SK-N-MC (cell line): ENCODE results near the gene KCNB1.

Experiments
- DNase-seq: peaks from one replicate; pipeline ENCODE4 v3.0.0-alpha.2; 2011; ENCODE audit warnings: low read depth, low spot score
- H3K27ac ChIP-seq: fragments of 200-600 bp; sonication (generic); 2 replicates; pipeline ENCODE4 v1.5.1; 2016; ENCODE audit warnings: mixed run types
- H3K36me3 ChIP-seq: fragments of 200-600 bp; sonication (generic); 2 replicates; pipeline ENCODE4 v1.6.1; 2017; ENCODE audit warnings: antibody characterized with exemption, low read length, mixed read lengths; ENCODE audit not compliant: insufficient read depth
- H3K4me3 ChIP-seq: fragments of 200-600 bp; sonication (generic); 2 replicates; pipeline ENCODE4 v1.5.1; 2016
- H3K9ac ChIP-seq: fragments of 200-600 bp; sonication (generic); 2 replicates; pipeline ENCODE4 v1.8.0; 2017; ENCODE audit warnings: mixed run types, mixed read lengths; ENCODE audit not compliant: insufficient read length
- H3K9me3 ChIP-seq: fragments of 200-600 bp; sonication (generic); 2 replicates; pipeline ENCODE4 v1.6.1; 2017; ENCODE audit warnings: low read depth, mild to moderate bottlenecking, antibody characterized with exemption, low read length, moderate library complexity, mixed read lengths
- EZH2 ChIP-seq: fragments of 200-600 bp; sonication (generic); IDR thresholded peaks from one replicate; pipeline ENCODE4 v1.6.1; 2017; ENCODE audit warnings: antibody characterized with exemption
- FOXP2 ChIP-seq: optimal IDR thresholded peaks from 2 replicates; pipeline ENCODE3; 2011; ENCODE audit warnings: mild to moderate bottlenecking, moderate library complexity; ENCODE audit not compliant: insufficient read depth; ENCODE audit errors: extremely low read length, control extremely low read depth
- POLR2AphosphoS5 ChIP-seq: IDR thresholded peaks from 2 replicates; pipeline ENCODE4 v1.6.1; 2012; ENCODE audit warnings: mild to moderate bottlenecking, low read depth, low read length, borderline replicate concordance

Gene KCNB1

DNA sequence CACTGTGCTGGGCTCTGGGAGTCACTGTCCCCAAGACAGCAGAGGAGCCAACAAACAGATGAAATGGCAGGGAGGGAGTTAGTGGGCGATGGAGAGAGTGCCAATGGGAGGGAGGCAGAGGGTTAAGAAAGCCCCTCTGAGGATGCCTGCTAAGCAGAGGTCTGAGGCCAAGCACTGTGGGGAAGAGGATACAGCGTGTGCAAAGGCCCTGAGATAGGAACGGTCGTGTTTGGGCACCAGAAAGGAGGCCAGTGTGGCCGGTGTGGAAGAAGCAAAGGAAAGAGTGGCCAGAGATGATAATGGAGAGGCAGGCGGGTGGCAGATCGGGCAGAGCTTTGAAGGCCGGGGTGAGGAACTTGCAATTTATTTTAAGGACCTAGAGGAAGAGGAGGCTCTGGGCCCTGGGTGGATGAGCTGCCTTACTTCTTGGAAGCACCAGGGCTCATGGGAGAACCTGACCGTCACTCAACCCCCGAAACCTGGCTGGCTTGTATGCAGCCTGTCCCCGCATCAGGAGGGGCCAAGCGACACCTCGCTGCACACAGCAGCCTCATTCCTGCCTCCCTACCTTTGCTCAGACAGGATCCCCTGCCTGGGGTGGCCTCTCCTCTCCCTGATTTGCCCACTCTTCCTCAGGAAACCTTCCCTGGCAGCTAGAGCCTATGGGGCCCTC, 73.0 kb downstream of the KCNB1 start:
- Histone ChIP-seq H3K9me3 (no peaks in the 10 kb centered on the region), H3K4me3 (no peak overlapping the region), H3K9ac (no peak overlapping the region), H3K36me3 (no peaks in the 10 kb centered on the region), H3K27ac (no peak overlapping the region)
- TF ChIP-seq EZH2: no peak
- no peak for TF ChIP-seq FOXP2
- TF ChIP-seq POLR2AphosphoS5: no peak
- DNase-seq: no peak

DNA sequence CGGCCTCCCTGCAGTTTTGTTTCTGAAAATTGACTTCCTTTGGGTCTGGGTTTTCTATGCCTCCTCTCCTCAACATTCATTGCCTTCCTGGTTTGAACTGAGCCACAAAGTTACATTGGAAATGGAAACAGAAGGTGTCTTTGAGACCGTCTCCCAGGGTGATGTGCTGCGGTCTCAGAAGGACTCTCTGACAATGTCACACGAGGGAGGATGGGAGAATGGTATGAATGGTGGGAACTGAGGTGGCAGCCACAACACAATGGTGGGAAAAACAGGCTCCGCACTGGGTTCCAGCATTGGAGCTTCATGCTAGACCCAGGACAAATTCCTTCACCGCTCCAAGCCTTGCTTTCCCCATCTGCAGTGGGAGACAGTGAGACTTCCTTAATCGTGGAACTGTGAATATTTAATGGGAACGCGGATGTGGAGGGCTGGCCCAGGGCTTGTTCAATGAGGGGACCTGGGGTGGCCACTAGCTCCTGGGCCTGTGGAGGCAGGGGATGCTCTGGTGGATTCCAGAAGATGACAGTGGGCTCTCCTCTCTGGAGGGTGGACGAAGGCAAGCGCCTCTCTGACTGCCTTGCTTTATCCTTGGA, 73.9 kb downstream of the KCNB1 start:
- Histone ChIP-seq H3K36me3 (no peaks in the 10 kb centered on the region), H3K9ac (no peak overlapping the region), H3K9me3 (no peaks in the 10 kb centered on the region), H3K27ac (no peak overlapping the region), H3K4me3 (no peak overlapping the region)
- no peak for DNase-seq
- TF ChIP-seq POLR2AphosphoS5 (no peak), EZH2 (no peak), FOXP2 (no peak)

DNA sequence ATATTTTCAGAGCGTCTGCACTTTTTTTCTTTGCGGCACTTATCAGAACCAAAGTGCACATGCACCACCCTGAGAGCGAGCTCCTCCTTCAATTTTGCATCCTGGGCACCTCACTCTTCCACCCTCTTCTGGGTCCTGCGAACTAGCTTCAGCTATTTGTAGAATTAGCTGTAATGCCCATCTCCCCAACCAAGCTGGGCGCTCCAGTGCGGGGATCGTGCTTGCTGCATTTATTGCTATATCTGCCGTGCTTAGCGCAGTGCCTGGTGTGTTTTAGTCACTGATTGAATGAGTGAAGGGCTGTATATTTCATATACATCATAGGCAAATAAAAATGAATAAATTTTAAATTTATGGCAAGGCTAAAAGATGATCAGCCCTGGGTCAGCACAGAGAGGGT, 75.8 kb downstream of the KCNB1 start:
- Histone ChIP-seq H3K9ac (no peak overlapping the region), H3K4me3 (no peak overlapping the region), H3K9me3 (no peaks in the 10 kb centered on the region), H3K36me3 (no peaks in the 10 kb centered on the region), H3K27ac (no peak overlapping the region)
- TF ChIP-seq EZH2 (no peak), POLR2AphosphoS5 (no peak), FOXP2 (no peak)
- no peak for DNase-seq

DNA sequence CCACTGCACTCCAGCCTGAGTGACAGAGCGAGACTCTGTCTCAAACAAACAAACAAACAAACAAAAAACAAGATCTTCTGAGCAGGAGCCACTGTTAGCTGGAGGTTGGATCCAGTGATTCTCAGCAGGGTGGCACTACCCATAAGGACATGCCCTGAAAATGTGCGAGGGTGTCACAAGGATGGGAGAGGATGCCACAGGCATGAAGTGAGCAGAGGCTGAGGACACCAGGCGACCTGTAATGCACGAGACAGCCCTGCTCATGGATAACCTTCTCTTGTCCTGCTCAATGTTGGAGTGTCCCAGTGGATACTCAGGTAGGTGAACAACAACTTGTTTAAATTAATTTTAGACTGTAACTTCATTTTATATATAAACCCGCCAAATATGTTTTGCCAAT, 76.8 kb downstream of the KCNB1 start:
- no peak overlapping the region for H3K27ac ChIP-seq
- H3K4me3 ChIP-seq: no peak overlapping the region
- no peaks in the 10 kb centered on the region for H3K36me3 ChIP-seq
- H3K9ac ChIP-seq: no peak overlapping the region
- no peak for DNase-seq
- no peaks in the 10 kb centered on the region for H3K9me3 ChIP-seq
- TF ChIP-seq EZH2 (no peak), POLR2AphosphoS5 (no peak), FOXP2 (no peak)

DNA sequence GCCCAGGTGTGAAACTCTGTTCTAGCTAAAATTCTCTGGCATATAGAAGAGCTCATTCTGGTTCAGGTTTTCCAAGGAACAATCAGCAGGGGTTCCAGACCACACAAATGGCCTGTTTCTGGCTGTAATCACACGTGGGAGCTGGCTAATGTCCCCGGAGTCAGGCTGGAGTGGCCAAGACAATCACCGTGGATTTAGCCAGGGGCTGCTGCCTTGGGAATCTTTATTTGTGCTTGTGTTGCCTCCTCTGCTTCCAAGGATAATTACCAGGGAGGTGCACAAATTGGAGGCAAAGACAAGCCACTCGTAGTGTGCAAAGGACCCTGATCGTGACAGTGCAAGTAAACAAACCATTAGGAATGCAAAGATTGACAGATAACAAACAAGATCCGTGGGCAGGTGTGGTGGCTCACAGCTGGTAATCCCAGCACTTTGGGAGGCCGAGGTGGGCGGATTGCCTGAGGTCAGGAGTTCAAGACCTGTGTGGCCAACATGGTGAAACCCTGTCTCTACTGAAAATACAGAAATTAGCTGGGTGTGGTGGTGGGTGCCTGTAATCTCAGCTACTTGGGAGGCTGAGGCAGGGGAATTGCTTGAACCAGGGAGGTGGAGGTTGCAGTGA, 77.3 kb downstream of the KCNB1 start:
- H3K4me3 ChIP-seq: no peak overlapping the region
- no peak for DNase-seq
- no peak overlapping the region for H3K27ac ChIP-seq
- H3K36me3 ChIP-seq: no peaks in the 10 kb centered on the region
- no peak overlapping the region for H3K9ac ChIP-seq
- H3K9me3 ChIP-seq: no peaks in the 10 kb centered on the region
- TF ChIP-seq POLR2AphosphoS5 (no peak), FOXP2 (no peak), EZH2 (no peak)

DNA sequence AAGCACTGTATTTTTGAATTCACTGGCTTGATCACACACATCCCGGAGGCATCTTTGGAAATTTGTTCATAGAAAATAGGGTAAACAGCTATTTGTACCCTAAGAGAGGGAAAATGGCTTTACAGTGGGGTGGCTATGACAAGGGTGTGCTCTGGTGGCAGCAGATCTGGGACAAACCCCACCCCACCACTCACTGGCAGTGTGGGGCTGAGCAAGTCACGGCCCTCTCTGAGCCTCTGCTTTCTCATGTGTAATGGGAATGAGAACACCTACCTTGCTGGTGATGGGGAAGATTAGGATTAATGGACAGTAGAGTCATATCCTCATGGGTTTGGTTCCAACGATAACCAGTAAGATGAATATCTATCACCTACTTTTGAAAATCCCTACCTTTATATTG, 78.0 kb downstream of the KCNB1 start:
- Histone ChIP-seq H3K36me3 (no peaks in the 10 kb centered on the region), H3K9ac (no peak overlapping the region), H3K4me3 (no peak overlapping the region), H3K27ac (no peak overlapping the region), H3K9me3 (no peaks in the 10 kb centered on the region)
- no peak for DNase-seq
- TF ChIP-seq POLR2AphosphoS5: no peak
- no peak for TF ChIP-seq EZH2
- TF ChIP-seq FOXP2: no peak

DNA sequence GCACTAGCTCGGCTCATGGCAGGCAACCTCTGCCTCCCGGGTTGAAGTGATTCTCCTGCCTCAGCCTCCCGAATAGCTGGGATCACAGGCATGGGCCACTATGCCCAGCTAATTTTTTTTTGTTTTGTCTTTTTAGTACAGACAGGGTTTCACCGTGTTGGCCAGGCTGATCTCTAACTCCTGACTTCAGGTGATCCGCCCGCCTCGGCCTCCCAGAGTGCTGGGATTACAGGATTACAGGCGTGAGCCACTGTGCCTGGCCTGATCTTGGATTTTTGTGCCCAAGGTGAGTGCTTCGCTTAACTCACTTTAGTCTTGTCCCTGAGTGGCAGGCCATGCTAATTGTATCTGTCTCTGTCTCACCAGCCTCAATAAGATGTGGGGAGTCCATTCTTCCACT, 78.6 kb downstream of the KCNB1 start:
- H3K36me3 ChIP-seq: no peaks in the 10 kb centered on the region
- no peak overlapping the region for H3K9ac ChIP-seq
- no peaks in the 10 kb centered on the region for H3K9me3 ChIP-seq
- no peak for DNase-seq
- TF ChIP-seq EZH2: no peak
- no peak for TF ChIP-seq FOXP2
- no peak for TF ChIP-seq POLR2AphosphoS5
- no peak overlapping the region for H3K4me3 ChIP-seq
- H3K27ac ChIP-seq: no peak overlapping the region

DNA sequence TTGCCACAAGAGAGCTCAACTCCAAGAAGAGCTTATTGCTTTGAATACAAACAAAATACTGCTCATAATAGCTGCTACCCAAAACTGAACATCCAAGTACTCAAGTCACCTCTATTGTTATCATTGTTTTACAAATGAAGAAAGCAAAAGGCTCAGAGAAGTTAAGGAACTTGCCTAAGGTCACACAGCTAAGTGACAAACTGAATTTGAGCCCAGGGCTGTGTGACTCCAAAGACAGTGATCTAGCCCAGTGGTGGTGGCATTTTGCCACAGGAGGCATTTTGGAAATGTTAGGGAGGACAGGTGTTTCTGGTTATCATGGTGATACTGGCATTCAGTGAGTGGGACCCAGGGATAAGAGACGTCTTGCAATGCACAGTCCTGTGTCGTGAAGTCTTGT, 79.5 kb downstream of the KCNB1 start:
- Histone ChIP-seq H3K27ac (no peak overlapping the region), H3K4me3 (no peak overlapping the region), H3K9ac (no peak overlapping the region), H3K9me3 (no peaks in the 10 kb centered on the region), H3K36me3 (no peaks in the 10 kb centered on the region)
- DNase-seq: no peak
- TF ChIP-seq FOXP2: no peak
- TF ChIP-seq EZH2: no peak
- no peak for TF ChIP-seq POLR2AphosphoS5

DNA sequence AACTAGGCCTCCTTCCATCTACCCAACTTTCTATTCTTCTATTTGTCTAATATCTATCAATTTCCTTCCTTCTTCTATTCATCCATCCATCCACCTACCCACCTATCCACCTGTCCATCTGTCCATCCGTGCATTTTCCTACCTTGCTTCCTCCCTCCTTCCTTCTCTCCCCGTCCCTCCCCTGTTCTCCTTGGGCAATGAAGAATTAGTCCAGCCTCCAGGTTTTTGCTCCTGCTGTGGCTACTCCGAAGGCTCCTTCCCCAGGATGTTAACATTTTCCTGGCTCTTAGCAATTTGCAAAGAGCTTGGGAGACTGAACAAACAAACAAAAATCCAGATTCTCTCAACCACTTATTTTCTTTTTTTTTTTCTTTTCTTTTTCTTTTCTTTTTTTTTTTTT, 81.6 kb downstream of the KCNB1 start:
- no peak overlapping the region for H3K4me3 ChIP-seq
- no peaks in the 10 kb centered on the region for H3K36me3 ChIP-seq
- H3K9me3 ChIP-seq: no peaks in the 10 kb centered on the region
- DNase-seq: no peak
- H3K27ac ChIP-seq: no peak overlapping the region
- no peak overlapping the region for H3K9ac ChIP-seq
- TF ChIP-seq FOXP2 (no peak), EZH2 (no peak), POLR2AphosphoS5 (no peak)

DNA sequence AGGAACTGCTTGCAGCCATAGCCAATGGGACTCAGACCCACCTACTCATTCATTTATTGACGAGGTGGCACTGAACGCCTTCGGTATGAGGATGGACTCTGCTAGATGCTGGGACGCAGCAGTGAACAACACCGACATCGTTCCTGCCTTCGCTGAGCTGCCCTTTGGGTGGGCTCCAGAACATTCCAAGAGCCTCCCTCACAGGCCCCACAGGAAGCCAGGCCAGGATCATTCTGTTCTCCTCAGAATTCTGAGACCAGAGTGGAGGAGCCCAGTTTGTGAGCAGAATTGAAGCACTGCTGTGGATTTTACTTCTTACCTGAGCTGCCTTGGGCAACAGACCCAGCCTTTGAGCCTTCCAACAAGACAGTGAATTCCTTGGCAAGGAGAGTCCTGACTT, 82.1 kb downstream of the KCNB1 start:
- DNase-seq: no peak
- Histone ChIP-seq H3K9me3 (no peaks in the 10 kb centered on the region), H3K9ac (no peak overlapping the region), H3K4me3 (no peak overlapping the region), H3K36me3 (no peaks in the 10 kb centered on the region), H3K27ac (no peak overlapping the region)
- TF ChIP-seq EZH2 (no peak), FOXP2 (no peak), POLR2AphosphoS5 (no peak)
